ENCODE results near the gene HES5. TPM values are rescaled to one million over a fixed set of nuclear protein-coding genes. Genes with fewer than 3 reads are reported as not detected.
A peak's percentile ranks its signal among the peaks of the same experiment; 100 is the strongest.

Gene HES5
- total and polyA plus RNA-seq, 2 of the 13 experiments (the other 11 are each of a cell fraction or from before 2014, with no cell fraction given) = not detected

- peaks cover 14% of the 10 kb centered on the region for H3K4me1 ChIP-seq (ENCODE audit: insufficient read depth, low read length)
- no peak overlapping the region for H2AFZ ChIP-seq (ENCODE audit: low read length)
- BruUV-seq (replicated peaks) = no TSS peak
- FAIRE-seq (no peak), ATAC-seq (peak; percentile 24), DNase-seq (ENCODE audit: low spot score) (no peak)
- H3K4me3 ChIP-seq (replicated peaks in 1 of 3; ENCODE audit: insufficient read depth in 1 of 3, low read depth in 2 of 3, low read length in 3 of 3) = no peak overlapping the region
- H3K36me3 ChIP-seq (replicated peaks in 1 of 2; ENCODE audit: control insufficient read depth in 1 of 2, insufficient read depth in 2 of 2, low read length in 2 of 2) = no peaks in the 10 kb centered on the region; a peak in 1 of 5 replicates
- POLR2A ChIA-PET = interaction anchor here (0.7 to 2.2 kb wide), 4 partner anchors 9 to 17 kb away, joined by 3 to 8 read pairs (median 4); no protein-coding TSS in a partner anchor
- WGBS (ENCODE audit: low lambda C conversion rate) = 87% methylated on average over 7 of the region's 24 CpGs
- H3K27me3 ChIP-seq (ENCODE audit: control insufficient read depth in 1 of 2, insufficient read depth in 2 of 2, low read length in 2 of 2) = peaks cover 2 to 11% of the 10 kb centered on the region in 2 experiments; a peak in 4 of 5 replicates
- H3K27ac ChIP-seq (ENCODE audit: extremely low read length, insufficient read depth, low read length) = no peak overlapping the region
- H3K9me3 ChIP-seq (ENCODE audit: low read length) = no peaks in the 10 kb centered on the region
- H3K79me2 ChIP-seq (ENCODE audit: insufficient read depth, low read length) = no peaks in the 10 kb centered on the region
- H3K4me2 ChIP-seq (ENCODE audit: low read depth, low read length) = no peak overlapping the region
- in situ Hi-C loops (cut with HindIII; ENCODE audit: extremely low pct_ligation_motif_present, low pct_unique_long_range_greater_than_20kb) = no loop called here
- no peak overlapping the region for H3K9ac ChIP-seq (ENCODE audit: insufficient read depth, low read depth, low read length)
- no peak for TF ChIP-seq RXRA (CRISPR knock-in tag; IDR thresholded peaks at IDR 0.05)
- TF ChIP-seq, protein P1, sequence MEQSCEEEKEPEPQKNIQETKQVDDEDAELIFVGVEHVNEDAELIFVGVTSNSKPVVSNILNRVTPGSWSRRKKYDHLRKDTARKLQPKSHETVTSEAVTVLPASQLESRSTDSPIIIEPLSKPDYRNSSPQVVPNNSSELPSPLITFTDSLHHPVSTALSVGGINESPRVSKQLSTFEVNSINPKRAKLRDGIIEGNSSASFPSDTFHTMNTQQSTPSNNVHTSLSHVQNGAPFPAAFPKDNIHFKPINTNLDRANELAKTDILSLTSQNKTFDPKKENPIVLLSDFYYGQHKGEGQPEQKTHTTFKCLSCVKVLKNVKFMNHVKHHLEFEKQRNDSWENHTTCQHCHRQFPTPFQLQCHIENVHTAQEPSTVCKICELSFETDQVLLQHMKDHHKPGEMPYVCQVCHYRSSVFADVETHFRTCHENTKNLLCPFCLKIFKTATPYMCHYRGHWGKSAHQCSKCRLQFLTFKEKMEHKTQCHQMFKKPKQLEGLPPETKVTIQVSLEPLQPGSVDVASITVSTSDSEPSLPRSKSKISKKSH (CRISPR knock-in tag; IDR thresholded peaks at IDR 0.05; ENCODE audit: borderline replicate concordance) = 0 out of 2 replicates have a peak, but pooled peaks have one; percentile 39
- TF ChIP-seq, protein P2, sequence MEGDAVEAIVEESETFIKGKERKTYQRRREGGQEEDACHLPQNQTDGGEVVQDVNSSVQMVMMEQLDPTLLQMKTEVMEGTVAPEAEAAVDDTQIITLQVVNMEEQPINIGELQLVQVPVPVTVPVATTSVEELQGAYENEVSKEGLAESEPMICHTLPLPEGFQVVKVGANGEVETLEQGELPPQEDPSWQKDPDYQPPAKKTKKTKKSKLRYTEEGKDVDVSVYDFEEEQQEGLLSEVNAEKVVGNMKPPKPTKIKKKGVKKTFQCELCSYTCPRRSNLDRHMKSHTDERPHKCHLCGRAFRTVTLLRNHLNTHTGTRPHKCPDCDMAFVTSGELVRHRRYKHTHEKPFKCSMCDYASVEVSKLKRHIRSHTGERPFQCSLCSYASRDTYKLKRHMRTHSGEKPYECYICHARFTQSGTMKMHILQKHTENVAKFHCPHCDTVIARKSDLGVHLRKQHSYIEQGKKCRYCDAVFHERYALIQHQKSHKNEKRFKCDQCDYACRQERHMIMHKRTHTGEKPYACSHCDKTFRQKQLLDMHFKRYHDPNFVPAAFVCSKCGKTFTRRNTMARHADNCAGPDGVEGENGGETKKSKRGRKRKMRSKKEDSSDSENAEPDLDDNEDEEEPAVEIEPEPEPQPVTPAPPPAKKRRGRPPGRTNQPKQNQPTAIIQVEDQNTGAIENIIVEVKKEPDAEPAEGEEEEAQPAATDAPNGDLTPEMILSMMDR (CRISPR knock-in tag; IDR thresholded peaks at IDR 0.05) = peak; percentile 59
- TF ChIP-seq AKAP8 (CRISPR knock-in tag; IDR thresholded peaks at IDR 0.05) = no peak
- TF ChIP-seq, protein P3, sequence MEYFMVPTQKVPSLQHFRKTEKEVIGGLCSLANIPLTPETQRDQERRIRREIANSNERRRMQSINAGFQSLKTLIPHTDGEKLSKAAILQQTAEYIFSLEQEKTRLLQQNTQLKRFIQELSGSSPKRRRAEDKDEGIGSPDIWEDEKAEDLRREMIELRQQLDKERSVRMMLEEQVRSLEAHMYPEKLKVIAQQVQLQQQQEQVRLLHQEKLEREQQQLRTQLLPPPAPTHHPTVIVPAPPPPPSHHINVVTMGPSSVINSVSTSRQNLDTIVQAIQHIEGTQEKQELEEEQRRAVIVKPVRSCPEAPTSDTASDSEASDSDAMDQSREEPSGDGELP (IDR thresholded peaks at IDR 0.05; ENCODE audit: borderline replicate concordance, low read depth) = peak; percentile 45; the same call in 1 of the 2 replicates
- 0 out of 2 replicates have a peak, but pooled peaks have one; percentile 7 for TF ChIP-seq NR1H2 (CRISPR knock-in tag; IDR thresholded peaks at IDR 0.05; ENCODE audit: borderline replicate concordance, low read depth)
- TF ChIP-seq ZNF383 (CRISPR knock-in tag; IDR thresholded peaks at IDR 0.05; ENCODE audit: borderline replicate concordance) = no peak
- TF ChIP-seq ZNF687 (CRISPR knock-in tag; IDR thresholded peaks at IDR 0.05) = peak; percentile 27; the same call in 1 of the 2 replicates
- TF ChIP-seq STAG1 (CRISPR knock-in tag; IDR thresholded peaks at IDR 0.05) = peak; percentile 19; the same call in 1 of the 2 replicates
- CTCF ChIA-PET (ENCODE audit: low intra/inter-chr PET ratio, low total read pairs) = no interaction called here
- intact Hi-C loops (cut with micrococcal nuclease; ENCODE audit: unreplicated experiment) = no loop called here
- H4K20me1 ChIP-seq (ENCODE audit: insufficient read depth, low read length) = 0 out of 2 replicates have a peak, but pooled peaks cover 4% of the 10 kb centered on the region
Observed at GRCh38 chr1:2561898-2562895, 32.1 kb upstream of the HES5 start.

Measured in HepG2 (cell line).